Dendritic cell treated with granulocyte-macrophage colony-stimulating factor and Interleukin-4, amounts not matched to agents 40 ng/mL and 50 ng/mL, for 4 days (primary cell): ENCODE results near the gene ACSM2A.
"Not testable (repeated sequence)": the region's sequence is repeated elsewhere in the genome, so short reads cannot be mapped to it uniquely, and the experiment has no call there.

ENCODE experiments used
- H3K27ac Mint-ChIP-seq: one replicate; pipeline ENCODE4 v1.8.0; 2022; ENCODE audit warnings: mild to moderate bottlenecking, mixed read lengths
- H3K27me3 Mint-ChIP-seq: one replicate; pipeline ENCODE4 v1.8.0; 2022; ENCODE audit warnings: mild to moderate bottlenecking, mixed read lengths
- H3K36me3 Mint-ChIP-seq: one replicate; pipeline ENCODE4 v1.8.0; 2022; ENCODE audit warnings: low read depth, mixed read lengths
- H3K4me1 Mint-ChIP-seq: one replicate; pipeline ENCODE4 v1.8.0; 2022; ENCODE audit warnings: low read depth, mixed read lengths
- H3K4me3 Mint-ChIP-seq: one replicate; pipeline ENCODE4 v1.8.0; 2022; ENCODE audit warnings: mild to moderate bottlenecking, moderate library complexity, mixed read lengths
- H3K9me3 Mint-ChIP-seq: one replicate; pipeline ENCODE4 v1.8.0; 2022; ENCODE audit warnings: mixed read lengths
- intact Hi-C: fragments of 100-400 bp; cut with micrococcal nuclease; formaldehyde crosslinking; loops from one replicate; pipeline ENCODE4 v1.15.0; 2022

Gene ACSM2A

GRCh38 chr16:20483989-20484388 lies 32.7 kb downstream of the ACSM2A start:
- intact Hi-C loops, H3K4me3 Mint-ChIP-seq, H3K36me3 Mint-ChIP-seq, H3K4me1 Mint-ChIP-seq, H3K27ac Mint-ChIP-seq, H3K27me3 Mint-ChIP-seq, H3K9me3 Mint-ChIP-seq: not testable (repeated sequence)

GRCh38 chr16:20484726-20485125 lies 33.4 kb downstream of the ACSM2A start:
- H3K9me3 Mint-ChIP-seq: no peaks in the 10 kb centered on the region
- no peaks in the 10 kb centered on the region for H3K27me3 Mint-ChIP-seq
- H3K27ac Mint-ChIP-seq: no peak overlapping the region
- H3K4me3 Mint-ChIP-seq: no peak overlapping the region
- H3K4me1 Mint-ChIP-seq: no peaks in the 10 kb centered on the region
- intact Hi-C loops: no loop called here
- no peaks in the 10 kb centered on the region for H3K36me3 Mint-ChIP-seq

- no peaks in the 10 kb centered on the region for H3K27me3 Mint-ChIP-seq
- intact Hi-C loops: no loop called here
Observed at GRCh38 chr16:20485408-20485807, 34.1 kb downstream of the ACSM2A start.

GRCh38 chr16:20490994-20491393 lies 39.7 kb downstream of the ACSM2A start:
- H3K9me3 Mint-ChIP-seq, H3K4me1 Mint-ChIP-seq, intact Hi-C loops, H3K4me3 Mint-ChIP-seq, H3K27me3 Mint-ChIP-seq, H3K36me3 Mint-ChIP-seq, H3K27ac Mint-ChIP-seq: not testable (repeated sequence)

More at GRCh38 chr16:20485408-20485807, 34.1 kb downstream of the ACSM2A start:
- Mint-ChIP-seq H3K9me3 (no peaks in the 10 kb centered on the region), H3K27ac (no peak overlapping the region), H3K4me3 (no peak overlapping the region), H3K36me3 (no peaks in the 10 kb centered on the region), H3K4me1 (no peaks in the 10 kb centered on the region)

GRCh38 chr16:20491448-20491847 lies 40.1 kb downstream of the ACSM2A start:
- intact Hi-C loops, H3K27me3 Mint-ChIP-seq, H3K4me3 Mint-ChIP-seq, H3K27ac Mint-ChIP-seq, H3K36me3 Mint-ChIP-seq, H3K4me1 Mint-ChIP-seq, H3K9me3 Mint-ChIP-seq: not testable (repeated sequence)

- intact Hi-C loops: no loop called here
- Mint-ChIP-seq H3K4me3 (no peak overlapping the region), H3K27me3 (no peaks in the 10 kb centered on the region), H3K36me3 (no peaks in the 10 kb centered on the region), H3K9me3 (peaks cover 46% of the 10 kb centered on the region), H3K27ac (no peak overlapping the region), H3K4me1 (no peaks in the 10 kb centered on the region)
Observed at GRCh38 chr16:20504418-20504817, 53.1 kb downstream of the ACSM2A start.

- H3K4me3 Mint-ChIP-seq: no peak overlapping the region
- peaks cover 46% of the 10 kb centered on the region for H3K9me3 Mint-ChIP-seq
- intact Hi-C loops: no loop called here
- H3K36me3 Mint-ChIP-seq: no peaks in the 10 kb centered on the region
- no peak overlapping the region for H3K27ac Mint-ChIP-seq
- H3K4me1 Mint-ChIP-seq: no peaks in the 10 kb centered on the region
- H3K27me3 Mint-ChIP-seq: no peaks in the 10 kb centered on the region
Observed at GRCh38 chr16:20507280-20507679, 56.0 kb downstream of the ACSM2A start.

GRCh38 chr16:20510323-20510722 lies 59.0 kb downstream of the ACSM2A start:
- H3K27me3 Mint-ChIP-seq: peaks cover 1% of the 10 kb centered on the region
- no peaks in the 10 kb centered on the region for H3K36me3 Mint-ChIP-seq
- no peak overlapping the region for H3K27ac Mint-ChIP-seq
- intact Hi-C loops: no loop called here
- H3K4me1 Mint-ChIP-seq: no peaks in the 10 kb centered on the region
- no peak overlapping the region for H3K4me3 Mint-ChIP-seq
- peaks cover 40% of the 10 kb centered on the region for H3K9me3 Mint-ChIP-seq

- Mint-ChIP-seq H3K9me3 (peaks cover 14% of the 10 kb centered on the region), H3K4me1 (no peaks in the 10 kb centered on the region), H3K27ac (no peak overlapping the region), H3K36me3 (no peaks in the 10 kb centered on the region), H3K4me3 (no peak overlapping the region), H3K27me3 (peaks cover 5% of the 10 kb centered on the region)
- intact Hi-C loops: no loop called here
Observed at GRCh38 chr16:20515688-20516090, 64.4 kb downstream of the ACSM2A start.

- peaks cover 5% of the 10 kb centered on the region for H3K27me3 Mint-ChIP-seq
- intact Hi-C loops: no loop called here
- peaks cover 14% of the 10 kb centered on the region for H3K9me3 Mint-ChIP-seq
- no peak overlapping the region for H3K4me3 Mint-ChIP-seq
- H3K36me3 Mint-ChIP-seq: no peaks in the 10 kb centered on the region
- no peak overlapping the region for H3K27ac Mint-ChIP-seq
- H3K4me1 Mint-ChIP-seq: no peaks in the 10 kb centered on the region
Observed at GRCh38 chr16:20517149-20517548, 65.8 kb downstream of the ACSM2A start.

- H3K4me1 Mint-ChIP-seq: no peaks in the 10 kb centered on the region
- H3K9me3 Mint-ChIP-seq: peaks cover 14% of the 10 kb centered on the region
- H3K27ac Mint-ChIP-seq: no peak overlapping the region
- intact Hi-C loops: no loop called here
- H3K36me3 Mint-ChIP-seq: no peaks in the 10 kb centered on the region
- H3K27me3 Mint-ChIP-seq: peaks cover 3% of the 10 kb centered on the region
- H3K4me3 Mint-ChIP-seq: no peak overlapping the region
Observed at GRCh38 chr16:20519231-20519630, 67.9 kb downstream of the ACSM2A start.

GRCh38 chr16:20520103-20520502 lies 68.8 kb downstream of the ACSM2A start:
- no peak overlapping the region for H3K27ac Mint-ChIP-seq
- H3K9me3 Mint-ChIP-seq: peaks cover 9% of the 10 kb centered on the region
- H3K4me3 Mint-ChIP-seq: no peak overlapping the region
- no peaks in the 10 kb centered on the region for H3K4me1 Mint-ChIP-seq
- no peaks in the 10 kb centered on the region for H3K36me3 Mint-ChIP-seq
- intact Hi-C loops: no loop called here
- H3K27me3 Mint-ChIP-seq: peaks cover 3% of the 10 kb centered on the region

- H3K9me3 Mint-ChIP-seq, H3K4me3 Mint-ChIP-seq: not testable (repeated sequence)
Observed at GRCh38 chr16:20531795-20532194, 80.5 kb downstream of the ACSM2A start.

GRCh38 chr16:20532284-20532792 lies 81.0 kb downstream of the ACSM2A start:
- intact Hi-C loops, H3K27ac Mint-ChIP-seq, H3K9me3 Mint-ChIP-seq, H3K27me3 Mint-ChIP-seq, H3K4me1 Mint-ChIP-seq, H3K36me3 Mint-ChIP-seq, H3K4me3 Mint-ChIP-seq: not testable (repeated sequence)

More at GRCh38 chr16:20531795-20532194, 80.5 kb downstream of the ACSM2A start:
- H3K27ac Mint-ChIP-seq, H3K4me1 Mint-ChIP-seq, H3K27me3 Mint-ChIP-seq, H3K36me3 Mint-ChIP-seq, intact Hi-C loops: not testable (repeated sequence)

- H3K4me3 Mint-ChIP-seq, H3K36me3 Mint-ChIP-seq, H3K4me1 Mint-ChIP-seq, H3K27me3 Mint-ChIP-seq, H3K27ac Mint-ChIP-seq, intact Hi-C loops, H3K9me3 Mint-ChIP-seq: not testable (repeated sequence)
Observed at GRCh38 chr16:20536669-20537068, 85.3 kb downstream of the ACSM2A start.
